Measurements from ENCODE around the gene FTSJ3. TPM values are rescaled to one million over a fixed set of nuclear protein-coding genes. Genes with fewer than 3 reads are reported as not detected.

Gene FTSJ3
- total and polyA plus RNA-seq, 2 experiments from 2014 or later, result 29.2 to 61.5 TPM

DNA sequence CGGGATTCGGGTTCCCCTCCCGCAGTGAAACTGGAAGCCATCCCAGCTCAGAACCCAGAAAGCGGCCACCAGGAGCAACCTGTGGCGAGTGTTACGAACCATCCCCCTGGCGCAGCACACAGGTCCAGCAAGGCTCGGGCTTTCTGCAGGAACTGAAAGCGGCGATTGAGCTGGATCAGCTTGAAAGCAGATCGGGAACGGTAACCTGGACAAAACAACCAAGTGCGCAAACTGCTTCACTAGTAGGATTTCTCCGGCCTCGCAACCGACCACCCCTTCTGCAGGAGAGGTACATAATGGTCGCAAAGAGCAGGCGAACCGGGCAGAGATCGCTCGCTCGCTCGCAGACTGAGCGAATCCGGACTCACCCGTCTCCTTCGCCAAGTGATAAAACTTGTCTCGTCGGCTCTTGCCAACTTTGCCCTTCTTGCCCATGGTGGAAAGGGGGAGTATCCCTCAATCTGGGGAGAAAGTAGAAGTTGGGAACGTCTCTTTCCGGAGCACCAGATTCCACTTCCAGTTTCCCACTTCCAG is 928 bp downstream of the FTSJ3 start (continued):
- TF ChIP-seq CREB1 (CRISPR knock-in tag; IDR thresholded peaks at IDR 0.05; ENCODE audit: low read depth) (no peak), STAT1 (IDR thresholded peaks at IDR 0.05; ENCODE audit: unreplicated experiment) (no peak), ZNF114 (CRISPR knock-in tag; IDR thresholded peaks at IDR 0.05) (no peak), ZNF331 (CRISPR knock-in tag; IDR thresholded peaks at IDR 0.05; ENCODE audit: low read depth) (no peak)
- TF ChIP-seq, protein P1, sequence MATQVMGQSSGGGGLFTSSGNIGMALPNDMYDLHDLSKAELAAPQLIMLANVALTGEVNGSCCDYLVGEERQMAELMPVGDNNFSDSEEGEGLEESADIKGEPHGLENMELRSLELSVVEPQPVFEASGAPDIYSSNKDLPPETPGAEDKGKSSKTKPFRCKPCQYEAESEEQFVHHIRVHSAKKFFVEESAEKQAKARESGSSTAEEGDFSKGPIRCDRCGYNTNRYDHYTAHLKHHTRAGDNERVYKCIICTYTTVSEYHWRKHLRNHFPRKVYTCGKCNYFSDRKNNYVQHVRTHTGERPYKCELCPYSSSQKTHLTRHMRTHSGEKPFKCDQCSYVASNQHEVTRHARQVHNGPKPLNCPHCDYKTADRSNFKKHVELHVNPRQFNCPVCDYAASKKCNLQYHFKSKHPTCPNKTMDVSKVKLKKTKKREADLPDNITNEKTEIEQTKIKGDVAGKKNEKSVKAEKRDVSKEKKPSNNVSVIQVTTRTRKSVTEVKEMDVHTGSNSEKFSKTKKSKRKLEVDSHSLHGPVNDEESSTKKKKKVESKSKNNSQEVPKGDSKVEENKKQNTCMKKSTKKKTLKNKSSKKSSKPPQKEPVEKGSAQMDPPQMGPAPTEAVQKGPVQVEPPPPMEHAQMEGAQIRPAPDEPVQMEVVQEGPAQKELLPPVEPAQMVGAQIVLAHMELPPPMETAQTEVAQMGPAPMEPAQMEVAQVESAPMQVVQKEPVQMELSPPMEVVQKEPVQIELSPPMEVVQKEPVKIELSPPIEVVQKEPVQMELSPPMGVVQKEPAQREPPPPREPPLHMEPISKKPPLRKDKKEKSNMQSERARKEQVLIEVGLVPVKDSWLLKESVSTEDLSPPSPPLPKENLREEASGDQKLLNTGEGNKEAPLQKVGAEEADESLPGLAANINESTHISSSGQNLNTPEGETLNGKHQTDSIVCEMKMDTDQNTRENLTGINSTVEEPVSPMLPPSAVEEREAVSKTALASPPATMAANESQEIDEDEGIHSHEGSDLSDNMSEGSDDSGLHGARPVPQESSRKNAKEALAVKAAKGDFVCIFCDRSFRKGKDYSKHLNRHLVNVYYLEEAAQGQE (IDR thresholded peaks at IDR 0.05; ENCODE audit: unreplicated experiment), result no peak
- TF ChIP-seq, protein P2, sequence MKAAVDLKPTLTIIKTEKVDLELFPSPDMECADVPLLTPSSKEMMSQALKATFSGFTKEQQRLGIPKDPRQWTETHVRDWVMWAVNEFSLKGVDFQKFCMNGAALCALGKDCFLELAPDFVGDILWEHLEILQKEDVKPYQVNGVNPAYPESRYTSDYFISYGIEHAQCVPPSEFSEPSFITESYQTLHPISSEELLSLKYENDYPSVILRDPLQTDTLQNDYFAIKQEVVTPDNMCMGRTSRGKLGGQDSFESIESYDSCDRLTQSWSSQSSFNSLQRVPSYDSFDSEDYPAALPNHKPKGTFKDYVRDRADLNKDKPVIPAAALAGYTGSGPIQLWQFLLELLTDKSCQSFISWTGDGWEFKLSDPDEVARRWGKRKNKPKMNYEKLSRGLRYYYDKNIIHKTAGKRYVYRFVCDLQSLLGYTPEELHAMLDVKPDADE (IDR thresholded peaks at IDR 0.05), result no peak

DNA sequence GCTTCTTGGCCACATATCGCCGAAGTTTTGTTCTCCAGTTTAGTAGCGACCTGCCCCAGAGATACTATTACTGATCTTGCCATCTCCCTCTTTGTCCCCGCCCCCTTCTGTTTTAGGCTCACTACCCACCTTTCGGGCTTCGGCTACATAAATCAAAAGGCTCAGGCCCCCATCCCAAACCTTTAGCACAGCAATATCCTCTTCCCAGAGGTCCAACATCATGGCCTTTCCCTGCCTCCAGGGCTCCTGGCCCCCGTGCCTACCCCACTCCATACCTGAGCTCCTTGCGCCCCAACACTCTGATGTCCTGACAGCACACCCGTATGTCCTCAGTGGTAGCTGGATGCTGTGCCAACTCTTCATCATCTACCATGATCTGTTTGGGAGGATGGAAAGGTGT is 3.1 kb downstream of the FTSJ3 start:
- H3K4me3 ChIP-seq, result no peak overlapping the region
- H3K4me2 ChIP-seq, result no peak overlapping the region
- Mint-ChIP-seq H3K4me1 (peaks cover 20% of the 10 kb centered on the region), H3K9me3 (no peaks in the 10 kb centered on the region; the same call in 2 of the 3 replicates), H3K36me3 (ENCODE audit: low read depth) (peaks cover 98% of the 10 kb centered on the region), H3K4me3 (no peak overlapping the region), H3K27ac (no peak overlapping the region), H3K27me3 (ENCODE audit: insufficient read depth, low read depth, poor library complexity) (peaks cover 12% of the 10 kb centered on the region)
- no peak for DNase-seq (ENCODE audit: low spot score)
- H2AFZ ChIP-seq, result no peak overlapping the region
- H3K27ac ChIP-seq (ENCODE audit: low read depth), result no peak overlapping the region
- H4K20me1 ChIP-seq (replicated peaks; ENCODE audit: insufficient read depth), result peaks cover 52% of the 10 kb centered on the region
- H3K27me3 ChIP-seq (ENCODE audit: insufficient read depth), result no peaks in the 10 kb centered on the region
- peaks cover 20% of the 10 kb centered on the region for H3F3A ChIP-seq (replicated peaks; ENCODE audit: low read depth)
- TF ChIP-seq ZNF331 (CRISPR knock-in tag; IDR thresholded peaks at IDR 0.05; ENCODE audit: low read depth), result no peak
- TF ChIP-seq, protein P2 (IDR thresholded peaks at IDR 0.05), result no peak
- TF ChIP-seq, protein P3, sequence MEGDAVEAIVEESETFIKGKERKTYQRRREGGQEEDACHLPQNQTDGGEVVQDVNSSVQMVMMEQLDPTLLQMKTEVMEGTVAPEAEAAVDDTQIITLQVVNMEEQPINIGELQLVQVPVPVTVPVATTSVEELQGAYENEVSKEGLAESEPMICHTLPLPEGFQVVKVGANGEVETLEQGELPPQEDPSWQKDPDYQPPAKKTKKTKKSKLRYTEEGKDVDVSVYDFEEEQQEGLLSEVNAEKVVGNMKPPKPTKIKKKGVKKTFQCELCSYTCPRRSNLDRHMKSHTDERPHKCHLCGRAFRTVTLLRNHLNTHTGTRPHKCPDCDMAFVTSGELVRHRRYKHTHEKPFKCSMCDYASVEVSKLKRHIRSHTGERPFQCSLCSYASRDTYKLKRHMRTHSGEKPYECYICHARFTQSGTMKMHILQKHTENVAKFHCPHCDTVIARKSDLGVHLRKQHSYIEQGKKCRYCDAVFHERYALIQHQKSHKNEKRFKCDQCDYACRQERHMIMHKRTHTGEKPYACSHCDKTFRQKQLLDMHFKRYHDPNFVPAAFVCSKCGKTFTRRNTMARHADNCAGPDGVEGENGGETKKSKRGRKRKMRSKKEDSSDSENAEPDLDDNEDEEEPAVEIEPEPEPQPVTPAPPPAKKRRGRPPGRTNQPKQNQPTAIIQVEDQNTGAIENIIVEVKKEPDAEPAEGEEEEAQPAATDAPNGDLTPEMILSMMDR (conservative IDR thresholded peaks at IDR 0.05; ENCODE audit: low read depth in 2 of 2), result no peak
- TF ChIP-seq EZH2 (IDR thresholded peaks at IDR 0.05; ENCODE audit: low read depth, unreplicated experiment), result no peak
- TF ChIP-seq NANOG (IDR thresholded peaks at IDR 0.05; ENCODE audit: borderline replicate concordance), result no peak
- no peak for TF ChIP-seq EZH2phosphoT487 (IDR thresholded peaks at IDR 0.05; ENCODE audit: unreplicated experiment)
- TF ChIP-seq STAT1 (IDR thresholded peaks at IDR 0.05; ENCODE audit: unreplicated experiment), result no peak
- TF ChIP-seq CREB1 (CRISPR knock-in tag; IDR thresholded peaks at IDR 0.05; ENCODE audit: low read depth), result no peak
- H3K79me2 ChIP-seq (replicated peaks; ENCODE audit: insufficient read depth), result peaks cover 34% of the 10 kb centered on the region
- ATAC-seq, result no peak
- H3K9me2 ChIP-seq (ENCODE audit: insufficient read depth), result no peaks in the 10 kb centered on the region
- peaks cover 6% of the 10 kb centered on the region; the same call in 1 of the 2 replicates for H3K4me1 ChIP-seq (ENCODE audit: insufficient read depth)
- peaks cover 62% of the 10 kb centered on the region for H3K36me3 ChIP-seq (ENCODE audit: insufficient read depth)
